ENCODE results near the gene HDHD5. TPM values are rescaled to one million over a fixed set of nuclear protein-coding genes. Genes with fewer than 3 reads are reported as not detected.
A peak's percentile ranks its signal among the peaks of the same experiment; 100 is the strongest.

HDHD5 gene
- total and polyA plus RNA-seq, 2 of the 13 experiments (the other 11 are each of a cell fraction or from before 2014, with no cell fraction given) = not detected

DNA sequence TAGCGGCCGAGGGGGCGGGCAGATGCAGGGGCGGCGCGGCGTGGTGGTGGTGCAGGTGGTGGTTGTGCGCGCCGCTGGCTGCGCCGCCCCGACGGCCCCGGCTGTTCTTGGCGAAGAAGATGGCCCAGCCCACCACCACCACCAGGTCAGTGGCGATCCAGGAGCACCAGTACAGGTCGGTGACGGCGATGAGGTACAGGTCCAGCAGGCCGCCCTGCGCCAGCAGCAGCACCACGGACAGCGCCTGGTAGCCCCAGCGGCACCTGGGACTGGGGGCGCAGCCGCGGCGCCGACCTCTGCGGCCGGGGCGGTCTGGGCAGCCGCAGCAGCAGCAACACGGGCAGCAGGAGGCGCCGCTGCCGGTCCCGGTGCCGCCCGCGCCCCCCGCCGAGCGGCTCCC, 38.8 kb downstream of the HDHD5 start (continued):
- TF ChIP-seq, protein P1, sequence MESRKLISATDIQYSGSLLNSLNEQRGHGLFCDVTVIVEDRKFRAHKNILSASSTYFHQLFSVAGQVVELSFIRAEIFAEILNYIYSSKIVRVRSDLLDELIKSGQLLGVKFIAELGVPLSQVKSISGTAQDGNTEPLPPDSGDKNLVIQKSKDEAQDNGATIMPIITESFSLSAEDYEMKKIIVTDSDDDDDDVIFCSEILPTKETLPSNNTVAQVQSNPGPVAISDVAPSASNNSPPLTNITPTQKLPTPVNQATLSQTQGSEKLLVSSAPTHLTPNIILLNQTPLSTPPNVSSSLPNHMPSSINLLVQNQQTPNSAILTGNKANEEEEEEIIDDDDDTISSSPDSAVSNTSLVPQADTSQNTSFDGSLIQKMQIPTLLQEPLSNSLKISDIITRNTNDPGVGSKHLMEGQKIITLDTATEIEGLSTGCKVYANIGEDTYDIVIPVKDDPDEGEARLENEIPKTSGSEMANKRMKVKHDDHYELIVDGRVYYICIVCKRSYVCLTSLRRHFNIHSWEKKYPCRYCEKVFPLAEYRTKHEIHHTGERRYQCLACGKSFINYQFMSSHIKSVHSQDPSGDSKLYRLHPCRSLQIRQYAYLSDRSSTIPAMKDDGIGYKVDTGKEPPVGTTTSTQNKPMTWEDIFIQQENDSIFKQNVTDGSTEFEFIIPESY (CRISPR knock-in tag; IDR thresholded peaks at IDR 0.05) = no peak
- TF ChIP-seq, protein P2, sequence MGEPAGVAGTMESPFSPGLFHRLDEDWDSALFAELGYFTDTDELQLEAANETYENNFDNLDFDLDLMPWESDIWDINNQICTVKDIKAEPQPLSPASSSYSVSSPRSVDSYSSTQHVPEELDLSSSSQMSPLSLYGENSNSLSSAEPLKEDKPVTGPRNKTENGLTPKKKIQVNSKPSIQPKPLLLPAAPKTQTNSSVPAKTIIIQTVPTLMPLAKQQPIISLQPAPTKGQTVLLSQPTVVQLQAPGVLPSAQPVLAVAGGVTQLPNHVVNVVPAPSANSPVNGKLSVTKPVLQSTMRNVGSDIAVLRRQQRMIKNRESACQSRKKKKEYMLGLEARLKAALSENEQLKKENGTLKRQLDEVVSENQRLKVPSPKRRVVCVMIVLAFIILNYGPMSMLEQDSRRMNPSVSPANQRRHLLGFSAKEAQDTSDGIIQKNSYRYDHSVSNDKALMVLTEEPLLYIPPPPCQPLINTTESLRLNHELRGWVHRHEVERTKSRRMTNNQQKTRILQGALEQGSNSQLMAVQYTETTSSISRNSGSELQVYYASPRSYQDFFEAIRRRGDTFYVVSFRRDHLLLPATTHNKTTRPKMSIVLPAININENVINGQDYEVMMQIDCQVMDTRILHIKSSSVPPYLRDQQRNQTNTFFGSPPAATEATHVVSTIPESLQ (CRISPR knock-in tag; conservative IDR thresholded peaks at IDR 0.05) = no peak
- TF ChIP-seq MATR3 (CRISPR knock-in tag; IDR thresholded peaks at IDR 0.05) (no peak), JARID2 (CRISPR knock-in tag; IDR thresholded peaks at IDR 0.05; ENCODE audit: insufficient replicate concordance) (no peak), ZNF382 (CRISPR knock-in tag; IDR thresholded peaks at IDR 0.05; ENCODE audit: borderline replicate concordance) (no peak)

DNA sequence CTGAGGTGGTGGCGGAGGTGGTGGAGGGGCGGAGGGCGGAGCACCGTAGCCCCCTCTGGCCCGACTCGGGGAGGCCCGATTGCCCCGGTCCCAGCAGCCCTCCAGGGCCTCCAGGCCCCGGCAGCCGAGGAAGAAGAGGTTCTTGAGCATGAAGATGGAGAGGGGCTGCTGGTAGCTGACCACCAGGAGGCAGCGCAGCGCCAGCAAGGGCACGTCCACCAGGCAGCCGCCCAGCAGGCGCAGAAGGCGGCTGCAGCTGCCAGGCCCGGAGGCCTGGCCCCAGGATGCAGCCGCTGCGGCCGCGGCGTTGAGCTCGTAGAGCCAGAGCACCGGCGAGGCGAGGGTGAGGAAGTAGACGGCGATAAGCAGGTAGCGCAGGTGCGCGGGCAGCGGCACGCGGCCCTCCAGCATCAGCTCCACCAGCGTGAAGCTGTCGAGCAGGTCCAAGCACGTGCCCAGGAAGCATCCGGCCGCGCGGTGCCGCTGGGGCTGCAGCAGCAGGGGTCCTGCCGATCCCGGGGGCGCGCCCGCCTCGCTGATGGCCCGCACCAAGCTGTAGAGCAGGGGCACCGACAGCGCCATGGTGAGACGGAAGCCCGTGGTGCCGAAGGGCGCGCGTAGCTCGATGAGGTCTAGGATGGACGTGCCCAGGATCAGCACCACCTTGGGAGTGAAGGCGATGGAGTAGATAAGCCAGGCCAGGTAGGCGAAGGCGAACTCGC, 39.4 kb downstream of the HDHD5 start:
- no peak overlapping the region for H3K4me2 ChIP-seq (ENCODE audit: low read depth, low read length)
- ATAC-seq = peak; percentile 76
- no peaks in the 10 kb centered on the region for H3K36me3 ChIP-seq (replicated peaks in 1 of 2; ENCODE audit: control insufficient read depth in 1 of 2, insufficient read depth in 2 of 2, low read length in 2 of 2)
- intact Hi-C loops (cut with micrococcal nuclease; ENCODE audit: unreplicated experiment) = loop anchor here (1.0 kb wide), 1 partner anchor 382 kb away; no protein-coding TSS in a partner anchor
- no peak overlapping the region for H3K9ac ChIP-seq (ENCODE audit: insufficient read depth, low read depth, low read length)
- no peak overlapping the region for H2AFZ ChIP-seq (ENCODE audit: low read length)
- H3K9me3 ChIP-seq (ENCODE audit: low read length) = no peaks in the 10 kb centered on the region
- H3K4me1 ChIP-seq (ENCODE audit: insufficient read depth, low read length) = no peaks in the 10 kb centered on the region
- DNase-seq (ENCODE audit: low spot score) = no peak
- H4K20me1 ChIP-seq (ENCODE audit: insufficient read depth, low read length) = no peaks in the 10 kb centered on the region
- H3K27me3 ChIP-seq (ENCODE audit: control insufficient read depth in 1 of 2, insufficient read depth in 2 of 2, low read length in 2 of 2) = peaks cover 7 to 26% of the 10 kb centered on the region in 2 experiments; a peak in 4 of 5 replicates
- no peaks in the 10 kb centered on the region for H3K79me2 ChIP-seq (ENCODE audit: insufficient read depth, low read length)
- BruUV-seq (replicated peaks) = no TSS peak
- FAIRE-seq = no peak
- 16% methylated on average over 5 of the region's 63 CpGs for whole genome bisulfite sequencing (ENCODE audit: low lambda C conversion rate)
- POLR2A ChIA-PET = no interaction called here
- CTCF ChIA-PET (ENCODE audit: low intra/inter-chr PET ratio, low total read pairs) = interaction anchor here (1.1 kb wide), 1 partner anchor 381 kb away, joined by 3 read pairs; no protein-coding TSS in a partner anchor
- no peak overlapping the region for H3K4me3 ChIP-seq (replicated peaks in 1 of 3; ENCODE audit: insufficient read depth in 1 of 3, low read depth in 2 of 3, low read length in 3 of 3)
- H3K27ac ChIP-seq (ENCODE audit: extremely low read length, insufficient read depth, low read length) = no peak overlapping the region
- in situ Hi-C loops (cut with HindIII; ENCODE audit: extremely low pct_ligation_motif_present, low pct_unique_long_range_greater_than_20kb) = no loop called here
- TF ChIP-seq, protein P3, sequence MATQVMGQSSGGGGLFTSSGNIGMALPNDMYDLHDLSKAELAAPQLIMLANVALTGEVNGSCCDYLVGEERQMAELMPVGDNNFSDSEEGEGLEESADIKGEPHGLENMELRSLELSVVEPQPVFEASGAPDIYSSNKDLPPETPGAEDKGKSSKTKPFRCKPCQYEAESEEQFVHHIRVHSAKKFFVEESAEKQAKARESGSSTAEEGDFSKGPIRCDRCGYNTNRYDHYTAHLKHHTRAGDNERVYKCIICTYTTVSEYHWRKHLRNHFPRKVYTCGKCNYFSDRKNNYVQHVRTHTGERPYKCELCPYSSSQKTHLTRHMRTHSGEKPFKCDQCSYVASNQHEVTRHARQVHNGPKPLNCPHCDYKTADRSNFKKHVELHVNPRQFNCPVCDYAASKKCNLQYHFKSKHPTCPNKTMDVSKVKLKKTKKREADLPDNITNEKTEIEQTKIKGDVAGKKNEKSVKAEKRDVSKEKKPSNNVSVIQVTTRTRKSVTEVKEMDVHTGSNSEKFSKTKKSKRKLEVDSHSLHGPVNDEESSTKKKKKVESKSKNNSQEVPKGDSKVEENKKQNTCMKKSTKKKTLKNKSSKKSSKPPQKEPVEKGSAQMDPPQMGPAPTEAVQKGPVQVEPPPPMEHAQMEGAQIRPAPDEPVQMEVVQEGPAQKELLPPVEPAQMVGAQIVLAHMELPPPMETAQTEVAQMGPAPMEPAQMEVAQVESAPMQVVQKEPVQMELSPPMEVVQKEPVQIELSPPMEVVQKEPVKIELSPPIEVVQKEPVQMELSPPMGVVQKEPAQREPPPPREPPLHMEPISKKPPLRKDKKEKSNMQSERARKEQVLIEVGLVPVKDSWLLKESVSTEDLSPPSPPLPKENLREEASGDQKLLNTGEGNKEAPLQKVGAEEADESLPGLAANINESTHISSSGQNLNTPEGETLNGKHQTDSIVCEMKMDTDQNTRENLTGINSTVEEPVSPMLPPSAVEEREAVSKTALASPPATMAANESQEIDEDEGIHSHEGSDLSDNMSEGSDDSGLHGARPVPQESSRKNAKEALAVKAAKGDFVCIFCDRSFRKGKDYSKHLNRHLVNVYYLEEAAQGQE (IDR thresholded peaks at IDR 0.05; ENCODE audit: borderline replicate concordance in 1 of 2, low read depth in 1 of 2, low read length in 2 of 2) = peak in 1 of 2 experiments; percentile 22; a peak in 3 of 4 replicates
- TF ChIP-seq, protein P4, sequence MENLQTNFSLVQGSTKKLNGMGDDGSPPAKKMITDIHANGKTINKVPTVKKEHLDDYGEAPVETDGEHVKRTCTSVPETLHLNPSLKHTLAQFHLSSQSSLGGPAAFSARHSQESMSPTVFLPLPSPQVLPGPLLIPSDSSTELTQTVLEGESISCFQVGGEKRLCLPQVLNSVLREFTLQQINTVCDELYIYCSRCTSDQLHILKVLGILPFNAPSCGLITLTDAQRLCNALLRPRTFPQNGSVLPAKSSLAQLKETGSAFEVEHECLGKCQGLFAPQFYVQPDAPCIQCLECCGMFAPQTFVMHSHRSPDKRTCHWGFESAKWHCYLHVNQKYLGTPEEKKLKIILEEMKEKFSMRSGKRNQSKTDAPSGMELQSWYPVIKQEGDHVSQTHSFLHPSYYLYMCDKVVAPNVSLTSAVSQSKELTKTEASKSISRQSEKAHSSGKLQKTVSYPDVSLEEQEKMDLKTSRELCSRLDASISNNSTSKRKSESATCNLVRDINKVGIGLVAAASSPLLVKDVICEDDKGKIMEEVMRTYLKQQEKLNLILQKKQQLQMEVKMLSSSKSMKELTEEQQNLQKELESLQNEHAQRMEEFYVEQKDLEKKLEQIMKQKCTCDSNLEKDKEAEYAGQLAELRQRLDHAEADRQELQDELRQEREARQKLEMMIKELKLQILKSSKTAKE (CRISPR knock-in tag; IDR thresholded peaks at IDR 0.05; ENCODE audit: borderline replicate concordance) = no peak
- TF ChIP-seq STAG1 (CRISPR knock-in tag; IDR thresholded peaks at IDR 0.05) = peak; percentile 60
- TF ChIP-seq, protein P5, sequence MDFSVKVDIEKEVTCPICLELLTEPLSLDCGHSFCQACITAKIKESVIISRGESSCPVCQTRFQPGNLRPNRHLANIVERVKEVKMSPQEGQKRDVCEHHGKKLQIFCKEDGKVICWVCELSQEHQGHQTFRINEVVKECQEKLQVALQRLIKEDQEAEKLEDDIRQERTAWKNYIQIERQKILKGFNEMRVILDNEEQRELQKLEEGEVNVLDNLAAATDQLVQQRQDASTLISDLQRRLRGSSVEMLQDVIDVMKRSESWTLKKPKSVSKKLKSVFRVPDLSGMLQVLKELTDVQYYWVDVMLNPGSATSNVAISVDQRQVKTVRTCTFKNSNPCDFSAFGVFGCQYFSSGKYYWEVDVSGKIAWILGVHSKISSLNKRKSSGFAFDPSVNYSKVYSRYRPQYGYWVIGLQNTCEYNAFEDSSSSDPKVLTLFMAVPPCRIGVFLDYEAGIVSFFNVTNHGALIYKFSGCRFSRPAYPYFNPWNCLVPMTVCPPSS (IDR thresholded peaks at IDR 0.05) = no peak

All from HepG2 (cell line).